Activated T-helper 1 cell treated with Interleukin-2 at 50 U/mL for 16 hours (primary cell): ENCODE measurements around the gene KCNA2.

Experiments
- DNase-seq: peaks from one replicate; pipeline ENCODE4 v3.0.0-alpha.2; 2020; ENCODE audit warnings: low read depth

The KCNA2 gene

DNA sequence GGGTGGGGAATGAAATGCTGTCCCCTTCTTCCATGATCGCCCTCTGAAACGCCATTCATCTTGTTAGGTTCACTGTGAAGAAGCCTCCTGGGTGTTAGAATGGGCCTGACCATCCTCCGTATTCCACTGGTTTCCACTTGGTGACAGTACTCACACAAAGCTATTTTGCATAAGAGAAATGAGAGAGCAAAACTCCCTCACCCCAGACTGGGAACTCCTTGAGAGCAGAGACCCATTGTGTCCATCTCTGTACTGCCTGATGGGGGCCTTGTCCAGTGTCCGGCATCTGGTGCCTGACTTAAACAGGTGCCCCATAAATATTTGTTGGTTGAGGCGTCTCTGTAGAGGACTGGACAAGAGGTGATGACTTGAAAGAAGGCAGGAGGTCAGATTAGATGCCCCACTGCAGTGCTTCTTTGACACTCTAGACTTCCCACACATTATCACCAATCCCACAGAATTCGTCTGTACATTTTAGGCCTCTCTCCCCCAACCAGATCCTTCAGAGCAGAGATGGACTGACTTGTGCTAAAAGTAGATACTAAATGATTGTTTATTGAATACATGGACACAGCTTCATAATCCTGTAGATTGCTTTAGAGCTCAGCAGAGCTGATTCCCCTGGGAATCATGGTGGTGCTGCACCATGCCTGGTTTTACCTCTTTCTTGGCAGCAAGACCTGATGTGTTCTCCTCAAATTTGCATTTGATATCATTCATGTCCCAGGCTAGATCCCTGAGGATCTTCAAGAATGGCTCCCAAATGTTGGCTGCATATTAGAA is 22.4 kb upstream of the KCNA2 start:
- DNase-seq, result no peak

DNA sequence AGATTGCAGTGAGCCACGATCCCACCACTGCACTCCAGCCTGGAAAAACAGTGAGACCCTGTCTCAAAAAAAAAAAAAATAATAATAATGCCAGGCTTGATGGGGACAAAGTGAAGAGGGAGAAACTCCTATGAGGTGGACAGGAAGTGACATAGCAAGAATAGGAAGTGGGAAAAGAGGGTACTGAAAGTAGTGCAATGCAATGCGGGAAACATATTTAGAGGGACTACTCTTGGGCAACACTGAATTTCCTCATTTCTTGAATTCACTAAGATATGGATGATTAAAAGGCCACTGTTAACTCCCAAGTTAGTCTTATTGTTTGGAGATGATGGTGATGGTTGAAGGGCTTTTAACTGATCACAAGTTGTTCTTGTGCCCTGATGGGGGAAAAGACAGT is 21.6 kb upstream of the KCNA2 start:
- DNase-seq, result no peak

- no peak for DNase-seq
These were observed 20.7 kb upstream of the KCNA2 start for GRCh38 chr1:110626889-110627288.

GRCh38 chr1:110620686-110621085 is 14.5 kb upstream of the KCNA2 start:
- DNase-seq, result no peak

GRCh38 chr1:110620250-110620615 is 14.1 kb upstream of the KCNA2 start:
- no peak for DNase-seq

GRCh38 chr1:110619412-110620249 is 13.5 kb upstream of the KCNA2 start:
- DNase-seq, result peak; percentile 85

DNA sequence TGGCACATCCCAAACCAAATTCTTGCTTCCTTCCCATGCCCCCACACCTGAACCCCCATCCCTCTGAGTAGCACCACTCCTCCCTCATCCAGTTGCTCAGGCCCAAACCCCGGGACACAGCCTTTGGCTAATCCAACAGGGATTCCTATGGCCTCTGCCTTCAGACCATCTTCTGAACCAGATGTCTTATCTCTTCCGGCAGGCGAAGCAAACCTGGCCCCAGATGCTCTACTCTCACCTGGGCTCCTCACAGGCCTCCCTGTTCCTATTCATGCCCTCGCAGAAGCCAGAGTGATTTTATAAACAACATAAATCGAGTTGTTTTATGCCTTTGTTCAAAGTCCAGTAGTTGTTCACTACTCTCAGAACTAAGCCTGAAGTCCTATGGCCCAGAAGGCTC is 12.5 kb upstream of the KCNA2 start:
- DNase-seq, result no peak

- no peak for DNase-seq
These were observed 11.4 kb upstream of the KCNA2 start for GRCh38 chr1:110617589-110617988.

GRCh38 chr1:110617116-110617515 is 11.0 kb upstream of the KCNA2 start:
- DNase-seq, result no peak

- no peak for DNase-seq
These were observed 10.4 kb upstream of the KCNA2 start for GRCh38 chr1:110616587-110616986.

DNA sequence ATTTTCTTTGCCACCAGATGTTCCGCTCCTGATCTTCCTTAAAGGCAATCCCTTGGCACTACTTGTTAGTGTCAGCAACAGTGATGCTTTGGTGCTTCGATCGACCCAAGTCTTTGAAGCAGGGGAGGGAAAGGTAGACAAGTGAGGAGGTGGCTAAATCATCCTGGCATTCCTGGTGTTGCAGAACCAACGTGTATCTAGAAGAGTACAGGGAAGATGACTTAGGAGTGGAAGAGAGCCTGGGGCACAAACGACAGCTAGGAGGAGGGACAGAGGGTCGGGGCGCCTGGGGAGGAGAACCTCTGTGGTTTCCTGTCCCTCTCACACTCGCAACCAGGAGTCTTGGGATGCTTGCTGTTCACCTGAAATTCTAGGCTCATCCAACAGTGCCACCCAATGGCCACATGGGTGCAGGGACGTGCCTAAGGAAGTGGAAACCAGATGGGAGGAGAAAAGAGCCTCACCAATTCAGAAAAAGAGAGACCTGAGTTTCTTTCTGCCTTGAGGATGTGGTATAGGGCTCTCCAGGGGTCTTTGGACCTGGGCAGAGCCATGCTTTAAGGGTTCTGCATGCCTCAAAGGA is 9.5 kb upstream of the KCNA2 start:
- peak; percentile 23 for DNase-seq

DNA sequence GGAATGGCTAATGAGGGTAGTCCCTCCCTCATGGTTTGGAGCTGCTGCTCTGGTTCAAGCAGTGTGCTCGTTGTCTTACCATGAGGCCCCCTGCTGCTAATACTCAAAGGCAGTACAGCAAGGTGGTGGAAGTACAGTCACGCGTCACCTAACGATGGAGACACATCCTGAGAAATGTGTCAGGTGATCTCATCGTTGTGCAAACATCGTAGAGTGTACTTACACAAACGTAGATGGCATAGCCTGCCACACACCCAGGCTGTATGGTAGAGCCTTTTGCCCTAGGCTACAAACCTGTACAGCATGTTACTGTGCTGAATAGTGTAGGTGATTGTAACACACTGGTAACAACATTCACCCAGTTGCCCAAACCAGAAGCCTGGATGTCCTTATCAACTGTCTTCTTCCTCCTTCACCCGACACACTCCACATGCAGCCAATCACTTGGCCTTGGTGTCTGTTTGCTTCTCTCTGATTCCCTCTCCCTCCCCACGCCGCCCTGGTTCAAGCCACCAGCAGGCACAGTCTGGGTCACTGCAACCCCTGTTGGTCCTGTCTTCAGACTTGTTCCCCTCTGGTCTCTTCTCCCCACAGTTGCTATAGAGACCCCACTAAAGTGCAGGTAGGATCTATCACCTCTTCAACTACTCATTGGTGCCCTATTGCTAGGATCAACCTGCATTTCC is 6.0 kb upstream of the KCNA2 start:
- no peak for DNase-seq

DNA sequence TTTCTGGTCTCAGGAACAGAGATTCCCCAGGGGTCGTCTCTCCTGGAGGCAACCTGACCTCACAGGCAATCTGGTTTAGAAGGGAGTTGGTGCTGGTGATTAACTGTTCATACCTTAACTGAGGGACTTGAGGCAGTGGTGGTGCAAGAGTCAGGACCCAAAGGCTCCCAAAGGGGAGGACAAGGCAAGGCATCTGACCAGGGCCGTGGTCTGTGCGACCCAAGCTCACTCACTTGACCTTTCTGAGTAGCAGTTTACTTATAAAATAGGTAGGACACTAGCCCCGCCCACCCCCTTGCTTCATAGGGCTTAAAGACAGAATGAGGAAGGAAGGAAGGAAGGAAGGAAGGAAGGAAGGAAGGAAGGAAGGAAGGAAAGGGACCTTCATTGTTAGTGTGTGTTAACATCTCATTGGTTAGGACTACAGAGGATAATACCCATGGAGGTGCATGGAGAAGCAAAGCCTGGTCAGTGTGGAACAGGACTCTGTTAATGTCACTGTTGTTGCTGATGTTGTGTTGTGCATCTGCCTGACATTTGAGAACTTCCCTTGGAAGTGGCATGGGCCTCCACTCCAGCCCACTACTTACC is 4.6 kb upstream of the KCNA2 start:
- no peak for DNase-seq

- DNase-seq, result no peak
These were observed 3.9 kb upstream of the KCNA2 start for GRCh38 chr1:110610084-110610483.

- no peak for DNase-seq
These were observed 2.1 kb upstream of the KCNA2 start for GRCh38 chr1:110608247-110608646.

DNA sequence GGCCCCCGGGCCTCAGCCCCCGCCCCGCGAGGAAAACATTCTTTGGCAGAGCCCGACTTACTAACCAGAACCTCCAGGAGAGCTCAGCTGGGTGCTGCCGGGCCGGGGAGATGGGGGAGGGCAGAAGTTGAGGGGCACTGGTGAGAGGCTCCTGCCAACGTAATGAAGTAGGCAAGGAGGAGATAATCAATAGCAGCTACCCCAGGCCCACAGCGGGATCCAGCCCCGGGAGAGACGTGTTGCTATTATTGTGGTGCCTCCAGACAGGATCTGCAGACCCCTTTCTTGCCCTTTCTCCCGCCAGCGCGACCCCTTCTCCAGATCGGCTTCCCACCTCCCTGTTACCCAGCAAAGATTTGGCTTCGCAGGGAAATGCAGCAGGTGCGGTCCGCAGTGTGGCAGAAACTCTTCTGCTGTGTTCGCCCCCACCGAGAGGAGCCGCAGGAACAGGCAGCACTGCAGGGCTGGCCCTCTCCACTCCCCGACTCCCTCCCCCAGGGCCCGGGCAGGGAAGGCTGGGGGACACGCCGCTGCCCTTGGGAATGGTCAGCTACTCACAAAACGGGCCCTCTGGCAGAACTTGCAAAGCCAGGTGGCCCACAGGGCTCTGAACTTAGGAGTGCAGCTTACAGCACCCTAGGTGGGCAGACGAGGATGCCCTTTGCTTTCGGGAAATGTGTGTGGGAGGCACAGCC is 1.5 kb upstream of the KCNA2 start:
- no peak for DNase-seq

DNA sequence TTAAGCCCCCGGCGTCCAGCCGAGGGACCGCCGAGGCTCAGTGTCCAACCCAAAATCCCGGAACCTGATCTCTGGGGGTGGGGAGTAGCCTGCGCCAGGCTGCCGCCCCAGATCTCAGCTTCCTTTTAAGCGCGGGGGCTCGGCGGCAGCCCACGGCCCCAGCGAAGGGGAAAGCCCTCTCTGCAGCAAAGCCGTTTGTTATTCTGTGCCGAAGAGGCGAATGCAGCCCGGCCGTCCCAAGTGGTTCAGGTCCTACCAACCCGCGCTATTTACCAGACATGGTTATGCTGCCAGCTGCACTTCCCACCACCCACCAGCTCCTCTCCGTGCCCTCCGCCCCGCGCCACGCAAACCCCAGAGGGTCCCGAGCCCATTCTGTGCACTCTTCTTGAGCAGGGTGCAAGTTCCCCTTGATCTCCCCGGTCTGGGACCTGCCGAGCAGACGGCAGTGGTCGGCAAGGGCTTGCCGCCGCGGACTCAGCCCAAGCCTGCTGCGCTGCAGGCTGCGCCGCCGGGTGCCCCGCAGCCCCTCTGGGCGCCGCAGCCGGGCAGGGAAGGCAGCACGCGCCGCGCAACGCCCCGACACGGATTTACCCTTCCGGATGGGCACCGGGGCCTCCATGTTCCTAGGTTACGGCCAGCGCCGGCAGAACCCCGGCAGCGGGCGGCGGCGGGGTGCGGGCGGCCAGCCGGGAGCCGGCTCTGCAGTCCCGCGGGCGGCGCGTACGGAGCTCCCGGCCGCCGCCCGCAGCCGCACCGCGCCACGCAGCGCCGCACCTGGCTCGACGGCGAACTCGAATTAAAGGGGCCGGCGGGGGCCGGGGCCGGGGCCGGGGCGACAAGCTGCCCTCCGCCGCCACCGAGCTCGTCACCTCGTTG is 738 bp upstream of the KCNA2 start:
- no peak for DNase-seq

- no peak for DNase-seq
These were observed 712 bp downstream of the KCNA2 start for GRCh38 chr1:110605446-110605845.

DNA sequence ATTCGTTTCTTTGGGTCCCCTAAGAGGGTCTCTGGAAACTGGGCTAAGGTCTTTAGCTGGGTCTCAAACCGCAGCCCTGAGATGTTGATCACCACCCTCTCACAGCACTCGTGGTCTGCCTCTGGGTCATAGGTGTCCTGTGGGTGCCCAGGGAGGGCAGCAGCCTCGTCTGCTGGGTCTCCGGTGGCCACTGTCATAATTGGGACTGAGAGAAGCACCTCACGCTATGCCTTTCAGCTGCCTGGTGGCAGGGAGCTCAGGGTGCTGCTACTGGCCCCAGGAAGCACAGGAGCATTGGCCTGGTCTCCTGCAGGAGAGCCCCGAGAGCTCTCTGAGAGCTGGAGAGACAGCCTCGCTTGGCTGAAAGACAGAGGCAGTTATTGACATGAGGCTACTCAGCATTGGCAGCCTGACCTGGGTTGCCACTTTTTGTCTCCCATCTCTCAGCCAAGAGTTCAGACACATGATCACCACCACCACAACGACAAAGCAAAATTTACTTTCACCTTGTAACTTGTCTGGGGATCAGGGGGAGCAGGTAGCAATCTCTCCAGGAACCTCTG is 1.5 kb downstream of the KCNA2 start:
- no peak for DNase-seq

GRCh38 chr1:110603058-110603457 is 3.1 kb downstream of the KCNA2 start:
- DNase-seq, result no peak
